SH-SY5Y (cell line): ENCODE results near the gene ARHGEF4.

Experiments
- GATA2 ChIP-seq: IDR thresholded peaks from 2 replicates; pipeline ENCODE4 v1.6.1; 2011; ENCODE audit warnings: mild to moderate bottlenecking, low read depth, low read length
- GATA3 ChIP-seq: IDR thresholded peaks from 2 replicates; pipeline ENCODE4 v1.6.1; 2011; ENCODE audit warnings: low read depth, mild to moderate bottlenecking, low read length, moderate library complexity

GRCh38 chr2:130976591-130977237 is 140.0 kb downstream of the ARHGEF4 start:
- TF ChIP-seq GATA2 (no peak), GATA3 (no peak)
